AG04450 (cell line): Measurements from ENCODE around the gene GSTM3. TPM values are rescaled to one million over a fixed set of nuclear protein-coding genes. Genes with fewer than 3 reads are reported as not detected.
"Not testable (repeated sequence)": the region's sequence is repeated elsewhere in the genome, so short reads cannot be mapped to it uniquely, and the experiment has no call there.

ENCODE experiments used
- CTCF ChIA-PET: fragments of 300-600, 350-600 bp; formaldehyde crosslinking; extraction: SDS; loops from one replicate; lab custom pipeline; 2022; ENCODE audit warnings: antibody characterized with exemption, inconsistent platforms; lab: Charles Lee
- POLR2A ChIA-PET: fragments of 350-600 bp; formaldehyde crosslinking; extraction: SDS; loops from one replicate; lab custom pipeline; 2021; ENCODE audit warnings: antibody characterized with exemption, inconsistent platforms; lab: Yijun Ruan, JAX
- DNase-seq: peaks from one replicate; pipeline ENCODE4 v3.0.0-alpha.2; 2011; ENCODE audit warnings: low read depth, low spot score
- H3K27ac ChIP-seq: one replicate; pipeline ENCODE4 v1.5.1; 2012; ENCODE audit warnings: low read depth, low read length, control low read depth
- H3K27me3 ChIP-seq: one replicate; pipeline ENCODE4 v1.6.0; 2012; ENCODE audit warnings: low read length; ENCODE audit not compliant: control insufficient read depth, insufficient read depth
- H3K4me3 ChIP-seq: 2 replicates; pipeline ENCODE4 v1.5.1; 2011; ENCODE audit warnings: mild to moderate bottlenecking, low read depth, low read length, control low read depth
- H3K9me3 ChIP-seq: 2 replicates; pipeline ENCODE4 v1.5.1; 2012; ENCODE audit warnings: low read length; ENCODE audit not compliant: control insufficient read depth, insufficient read depth
- polyA plus RNA-seq: library from polyadenylated mRNA; depleted of rRNA; stranded (reverse); fragments of >200 nt; gene quantifications from 2 replicates; pipeline ENCODE4 v1.2.3, GENCODE V29; 2011
- TF ChIP-seq, protein P1 (sequence below): IDR thresholded peaks from 2 replicates; pipeline ENCODE4 v1.5.1; 2011; ENCODE audit warnings: low read depth, low read length, control low read depth, inconsistent platforms

Gene GSTM3
- polyA plus RNA-seq, 1 experiment = 299 TPM

DNA sequence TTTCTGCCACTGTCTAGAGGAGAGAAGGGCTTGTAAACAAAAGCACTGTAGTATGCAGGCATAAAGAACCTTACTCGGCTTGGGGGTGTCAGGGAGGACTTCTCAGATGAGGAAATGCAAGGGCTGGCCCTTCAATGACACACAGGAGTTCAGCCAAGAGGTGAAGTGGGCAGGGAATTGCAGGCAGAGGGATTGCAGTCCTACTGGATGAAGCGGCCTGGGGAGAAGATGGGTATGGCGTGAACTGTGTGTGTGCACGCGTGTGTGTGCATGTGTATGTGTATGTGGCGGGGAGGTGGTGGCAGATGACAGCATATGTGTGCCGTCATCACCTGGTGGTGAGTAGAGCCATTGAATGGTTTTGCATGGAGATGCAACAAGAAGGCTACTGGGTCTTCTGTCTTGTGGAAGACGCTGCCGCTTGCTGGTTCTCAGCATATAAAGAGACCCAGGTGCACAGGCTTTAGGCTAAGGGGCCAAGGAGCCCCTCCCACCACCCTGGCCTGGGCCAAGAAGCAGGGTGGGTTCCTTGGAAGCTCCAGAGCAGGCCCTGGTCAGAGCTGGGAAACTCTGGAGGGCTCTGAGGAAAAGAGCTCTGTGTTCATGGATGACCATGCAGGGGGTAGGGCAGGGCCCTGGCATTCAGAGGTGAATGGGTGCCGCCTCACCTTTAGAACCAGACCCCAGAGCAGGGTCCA lies 26.9 kb upstream of the GSTM3 start:
- CTCF ChIA-PET = interaction anchor here (1.9 to 12.2 kb wide), 2 partner anchors 127 to 222 kb away, joined by 6 to 365 read pairs; no protein-coding TSS in a partner anchor
- TF ChIP-seq, protein P1, sequence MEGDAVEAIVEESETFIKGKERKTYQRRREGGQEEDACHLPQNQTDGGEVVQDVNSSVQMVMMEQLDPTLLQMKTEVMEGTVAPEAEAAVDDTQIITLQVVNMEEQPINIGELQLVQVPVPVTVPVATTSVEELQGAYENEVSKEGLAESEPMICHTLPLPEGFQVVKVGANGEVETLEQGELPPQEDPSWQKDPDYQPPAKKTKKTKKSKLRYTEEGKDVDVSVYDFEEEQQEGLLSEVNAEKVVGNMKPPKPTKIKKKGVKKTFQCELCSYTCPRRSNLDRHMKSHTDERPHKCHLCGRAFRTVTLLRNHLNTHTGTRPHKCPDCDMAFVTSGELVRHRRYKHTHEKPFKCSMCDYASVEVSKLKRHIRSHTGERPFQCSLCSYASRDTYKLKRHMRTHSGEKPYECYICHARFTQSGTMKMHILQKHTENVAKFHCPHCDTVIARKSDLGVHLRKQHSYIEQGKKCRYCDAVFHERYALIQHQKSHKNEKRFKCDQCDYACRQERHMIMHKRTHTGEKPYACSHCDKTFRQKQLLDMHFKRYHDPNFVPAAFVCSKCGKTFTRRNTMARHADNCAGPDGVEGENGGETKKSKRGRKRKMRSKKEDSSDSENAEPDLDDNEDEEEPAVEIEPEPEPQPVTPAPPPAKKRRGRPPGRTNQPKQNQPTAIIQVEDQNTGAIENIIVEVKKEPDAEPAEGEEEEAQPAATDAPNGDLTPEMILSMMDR = no peak
- no peak for DNase-seq

DNA sequence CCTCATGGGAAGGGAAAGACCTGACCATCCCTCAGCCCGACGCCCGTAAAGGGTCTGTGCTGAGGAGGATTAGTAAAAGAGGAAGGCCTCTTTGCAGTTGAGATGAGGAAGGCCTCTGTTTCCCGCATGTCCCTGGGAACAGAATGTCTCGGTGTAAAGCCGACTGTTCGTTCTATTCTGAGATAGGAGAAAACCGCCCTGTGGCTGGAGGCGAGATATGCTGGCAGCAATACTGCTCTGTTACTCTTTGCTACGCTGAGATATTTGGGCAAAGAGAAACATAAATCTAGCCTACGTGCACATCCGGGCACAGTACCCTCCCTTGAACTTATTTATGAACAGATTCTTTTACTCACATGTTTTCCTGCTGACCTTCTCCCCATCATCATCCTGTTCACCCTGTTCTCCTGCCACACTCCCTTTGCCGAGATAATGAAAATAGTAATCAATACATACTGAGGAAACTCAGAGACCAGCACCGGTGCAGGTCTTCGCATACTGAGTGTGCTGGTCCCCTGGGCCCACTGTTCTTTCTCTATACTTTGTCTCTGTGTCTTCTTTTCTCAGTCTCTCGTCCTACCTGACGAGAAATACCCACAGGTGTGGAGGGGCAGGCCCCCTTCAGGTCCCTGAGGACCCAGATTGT lies 26.3 kb upstream of the GSTM3 start:
- POLR2A ChIA-PET, H3K4me3 ChIP-seq, DNase-seq, H3K27ac ChIP-seq, CTCF ChIA-PET, H3K9me3 ChIP-seq, H3K27me3 ChIP-seq: not testable (repeated sequence)

More for the DNA sequence above, 26.9 kb upstream of the GSTM3 start:
- H3K27ac ChIP-seq = no peak overlapping the region
- no peak overlapping the region for H3K4me3 ChIP-seq
- H3K9me3 ChIP-seq = no peaks in the 10 kb centered on the region; the same call in 1 of the 2 replicates
- H3K27me3 ChIP-seq = no peaks in the 10 kb centered on the region
- POLR2A ChIA-PET = no interaction called here

DNA sequence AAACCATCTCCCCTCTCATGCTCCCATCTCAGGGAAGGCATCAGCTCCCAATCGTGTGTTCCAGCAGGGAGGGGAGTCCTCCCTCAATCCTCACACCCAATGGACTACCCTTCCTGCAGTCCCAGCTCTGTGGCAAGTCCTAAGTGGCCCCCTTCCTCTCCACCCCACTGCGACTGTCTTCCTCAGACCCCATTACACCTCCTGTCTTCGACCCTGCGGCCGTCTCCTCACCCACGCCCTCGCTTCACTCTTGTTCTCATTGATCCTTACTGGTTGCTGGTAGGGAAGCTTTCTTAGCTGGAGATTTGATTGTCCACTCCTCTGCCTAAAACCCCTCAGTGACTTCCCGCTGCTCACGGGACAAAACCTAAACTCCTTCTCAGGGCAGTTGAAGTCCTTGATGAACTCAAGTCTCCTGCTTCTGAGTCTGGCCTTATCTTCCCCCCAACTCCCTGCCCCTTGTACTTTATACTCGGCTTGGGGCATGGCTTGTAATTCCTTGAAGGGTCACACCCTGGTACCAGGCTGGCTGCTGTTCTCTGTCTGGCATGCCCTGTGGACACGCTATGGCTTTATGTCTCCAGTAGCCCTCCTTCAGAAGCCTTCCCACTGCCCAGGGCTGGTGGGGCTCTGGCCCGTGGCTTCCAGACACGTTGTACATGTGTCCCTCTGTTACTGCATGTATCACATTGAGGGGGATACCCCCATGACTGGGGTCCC lies 25.2 kb upstream of the GSTM3 start:
- POLR2A ChIA-PET = interaction anchor here (0.5 to 0.9 kb wide), 3 partner anchors 9 to 262 kb away, joined by 3 read pairs; partner anchors contain the start of gene GNAI3
- Histone ChIP-seq H3K4me3 (no peak overlapping the region), H3K9me3 (no peaks in the 10 kb centered on the region; the same call in 1 of the 2 replicates), H3K27me3 (no peaks in the 10 kb centered on the region), H3K27ac (no peak overlapping the region)
- TF ChIP-seq, protein P1 = no peak
- DNase-seq = no peak
- CTCF ChIA-PET = interaction anchor here (1.5 kb wide), 1 partner anchor 11 kb away, joined by 4 read pairs; no protein-coding TSS in a partner anchor

DNA sequence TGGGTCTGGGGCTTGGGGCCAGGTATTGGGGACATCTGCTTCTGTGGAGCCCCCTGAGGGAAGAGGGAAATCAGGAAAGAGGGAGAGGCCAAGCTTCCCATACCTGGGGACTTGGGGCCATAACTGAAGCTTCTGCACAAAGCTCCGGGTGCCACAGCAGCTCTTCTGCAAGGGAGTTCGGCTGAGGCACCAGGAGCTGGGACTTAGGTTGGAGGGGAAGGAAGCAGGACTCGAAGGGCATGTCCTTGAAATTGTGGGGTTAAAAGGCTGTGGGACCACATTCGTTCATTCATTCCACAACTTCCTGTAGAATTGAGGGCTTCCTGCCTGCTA lies 24.6 kb upstream of the GSTM3 start:
- POLR2A ChIA-PET = interaction anchor here (0.5 to 0.9 kb wide), 3 partner anchors 10 to 261 kb away, joined by 3 read pairs; partner anchors contain the start of gene GNAI3
- DNase-seq = no peak
- TF ChIP-seq, protein P1 = no peak
- Histone ChIP-seq H3K9me3 (no peaks in the 10 kb centered on the region; the same call in 1 of the 2 replicates), H3K27ac (no peak overlapping the region), H3K27me3 (no peaks in the 10 kb centered on the region), H3K4me3 (no peak overlapping the region)
- CTCF ChIA-PET = interaction anchor here (1.5 kb wide), 1 partner anchor 12 kb away, joined by 4 read pairs; no protein-coding TSS in a partner anchor
